HG03196 (cell line): ENCODE data around the gene FANCM.

ENCODE experiments used
- ATAC-seq: cut with Tn5 transposase; IDR thresholded peaks from one replicate; pipeline ENCODE4 v1.9.1; 2021; ENCODE audit not compliant: unreplicated experiment

Gene FANCM

GRCh38 chr14:45222485-45223262 is 86.9 kb downstream of the FANCM start:
- ATAC-seq: peak; percentile 49

GRCh38 chr14:45227566-45227965 is 91.8 kb downstream of the FANCM start:
- ATAC-seq: no peak

GRCh38 chr14:45238988-45239387 is 103.3 kb downstream of the FANCM start:
- ATAC-seq: no peak

GRCh38 chr14:45242706-45243105 is 107.0 kb downstream of the FANCM start:
- ATAC-seq: no peak

GRCh38 chr14:45246151-45246550 is 110.4 kb downstream of the FANCM start:
- no peak for ATAC-seq

GRCh38 chr14:45246691-45247090 is 111.0 kb downstream of the FANCM start:
- ATAC-seq: no peak

- no peak for ATAC-seq
These were observed 111.7 kb downstream of the FANCM start for GRCh38 chr14:45247427-45247826.

- no peak for ATAC-seq
These were observed 114.3 kb downstream of the FANCM start for GRCh38 chr14:45249856-45250575.
